Gastrocnemius medialis (tissue), 4 donors: ENCODE data around the gene ZDHHC14. TPM values are rescaled to one million over a fixed set of nuclear protein-coding genes. Genes with fewer than 3 reads are reported as not detected.

ENCODE experiments used
- ATAC-seq, 2 donors: fragments of 150-250 bp; one replicate each; pipeline ENCODE4 v1.9.1; 2016
- DNase-seq, 2 donors: peaks; one replicate each; pipeline ENCODE4 v3.0.0-alpha.2; 2019
- H3K27ac ChIP-seq, 4 donors: fragments of 200-600 bp; sonication (generic); 1 replicate in 1 of 4; 2 replicates in 3 of 4; pipeline ENCODE4 v1.5.1; 2016 to 2018; ENCODE audit warnings: mild to moderate bottlenecking in 2 of 4, moderate library complexity in 1 of 4
- H3K27me3 ChIP-seq, 3 donors: fragments of 200-600 bp; sonication (generic) in 2 of 3; 1 replicate in 1 of 3; 2 replicates in 2 of 3; pipeline versions ENCODE4 v1.5.1 to v1.6.0; 2016 to 2019; ENCODE audit warnings: mild to moderate bottlenecking in 1 of 3, moderate library complexity in 1 of 3
- H3K36me3 ChIP-seq, 2 donors: fragments of 200-600 bp; sonication (generic) in 1 of 2; one replicate each; pipeline ENCODE4 v1.5.1; 2017 to 2018
- H3K4me1 ChIP-seq, 2 donors: fragments of 200-600 bp; sonication (generic) in 1 of 2; one replicate each; pipeline ENCODE4 v1.5.1; 2016 to 2017; ENCODE audit warnings: mild to moderate bottlenecking in 2 of 2
- H3K4me3 ChIP-seq, 4 donors: fragments of 200-600 bp; sonication (generic) in 3 of 4; 1 replicate in 1 of 4; 2 replicates in 3 of 4; pipeline ENCODE4 v1.5.1; 2016 to 2019; ENCODE audit warnings: mild to moderate bottlenecking in 2 of 4
- H3K9me3 ChIP-seq, 3 donors: fragments of 200-600 bp; sonication (generic) in 2 of 3; 1 replicate in 1 of 3; 2 replicates in 2 of 3; pipeline ENCODE4 v1.5.1; 2016 to 2019
- POLR2A ChIP-seq, 2 donors: fragments of 450-650 bp; IDR thresholded peaks; one replicate each; pipeline ENCODE4 v1.6.1; 2017; ENCODE audit warnings: antibody characterized with exemption in 2 of 2, mild to moderate bottlenecking in 2 of 2, moderate library complexity in 2 of 2
- in situ Hi-C, 4 donors: fragments of 200-750 bp; cut with MboI; loops; one replicate each; pipeline versions ENCODE4 v1.15.0 to v1.8.0; 2017; ENCODE audit warnings: low sequenced_read_pairs in 4 of 4
- intact Hi-C: fragments of 100-400 bp; cut with DNase I; formaldehyde crosslinking; loops from one replicate; pipeline ENCODE4 v1.15.1; 2023; ENCODE audit warnings: low total_unique reads
- total RNA-seq, 4 donors: library from RNA; depleted of rRNA; stranded (reverse); fragments of >200 nt; gene quantifications; one replicate each; pipeline versions ENCODE4 v1.1.0 to v1.2.3, GENCODE V29; 2016
- TF ChIP-seq, protein P1 (sequence below), 5 experiments: fragments of 450-650 bp in 3 of 5; fragments of 200-600 bp in 2 of 5; sonication (generic) in 2 of 5; IDR thresholded peaks in 4 of 5; conservative IDR thresholded peaks in 1 of 5; 1 replicate in 4 of 5; 2 replicates in 1 of 5; pipeline ENCODE4 v1.5.1; 2016 to 2019; ENCODE audit warnings: antibody characterized with exemption in 5 of 5, mild to moderate bottlenecking in 3 of 5, moderate library complexity in 3 of 5

ZDHHC14 gene
- total RNA-seq, 4 donors from 2014 or later: 3.7 to 7.7 (median 5.9) TPM

DNA sequence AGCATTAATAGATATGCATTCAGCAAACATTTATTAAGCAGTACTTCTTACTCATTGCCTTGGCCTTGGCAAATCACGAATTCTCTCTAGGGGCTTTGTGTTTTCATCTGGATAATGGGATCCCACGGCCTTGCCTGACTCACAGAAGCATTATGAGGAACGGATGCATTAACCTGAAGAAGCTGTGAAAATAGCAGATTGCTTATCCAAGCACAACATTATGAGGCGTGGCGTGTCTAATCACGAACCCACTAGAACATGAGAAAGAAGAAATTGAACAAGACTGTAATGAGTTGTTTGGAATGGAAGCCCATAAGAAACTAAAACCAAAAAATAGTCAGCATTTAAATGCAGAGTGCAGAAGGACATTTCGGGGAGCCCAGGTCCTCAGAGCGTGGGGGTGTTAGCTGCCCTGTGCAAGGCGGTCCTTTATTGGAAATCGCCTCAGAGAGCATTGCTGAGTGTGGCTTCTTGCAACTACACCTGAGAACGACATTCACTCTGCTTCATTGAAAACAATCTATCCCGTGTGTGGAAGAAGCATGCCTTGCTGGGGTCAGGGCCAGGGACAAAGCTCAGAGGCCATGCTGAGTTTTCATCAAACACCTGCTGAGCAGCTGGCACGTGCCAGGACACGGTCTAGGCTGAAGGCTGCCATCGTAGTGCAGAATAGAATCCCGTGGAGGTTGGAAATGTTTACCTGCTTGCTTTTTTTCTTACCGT is 179.9 kb downstream of the ZDHHC14 start:
- Histone ChIP-seq H3K4me1 (peaks cover 9 to 26% of the 10 kb centered on the region in 2 donors), H3K4me3 (no peak overlapping the region), H3K27me3 (no peaks in the 10 kb centered on the region), H3K27ac (no peak overlapping the region), H3K9me3 (no peaks in the 10 kb centered on the region), H3K36me3 (no peaks in the 10 kb centered on the region)
- in situ Hi-C loops: no loop called here
- DNase-seq (no peak), ATAC-seq (peak; percentile 55 to 65)
- TF ChIP-seq, protein P1, sequence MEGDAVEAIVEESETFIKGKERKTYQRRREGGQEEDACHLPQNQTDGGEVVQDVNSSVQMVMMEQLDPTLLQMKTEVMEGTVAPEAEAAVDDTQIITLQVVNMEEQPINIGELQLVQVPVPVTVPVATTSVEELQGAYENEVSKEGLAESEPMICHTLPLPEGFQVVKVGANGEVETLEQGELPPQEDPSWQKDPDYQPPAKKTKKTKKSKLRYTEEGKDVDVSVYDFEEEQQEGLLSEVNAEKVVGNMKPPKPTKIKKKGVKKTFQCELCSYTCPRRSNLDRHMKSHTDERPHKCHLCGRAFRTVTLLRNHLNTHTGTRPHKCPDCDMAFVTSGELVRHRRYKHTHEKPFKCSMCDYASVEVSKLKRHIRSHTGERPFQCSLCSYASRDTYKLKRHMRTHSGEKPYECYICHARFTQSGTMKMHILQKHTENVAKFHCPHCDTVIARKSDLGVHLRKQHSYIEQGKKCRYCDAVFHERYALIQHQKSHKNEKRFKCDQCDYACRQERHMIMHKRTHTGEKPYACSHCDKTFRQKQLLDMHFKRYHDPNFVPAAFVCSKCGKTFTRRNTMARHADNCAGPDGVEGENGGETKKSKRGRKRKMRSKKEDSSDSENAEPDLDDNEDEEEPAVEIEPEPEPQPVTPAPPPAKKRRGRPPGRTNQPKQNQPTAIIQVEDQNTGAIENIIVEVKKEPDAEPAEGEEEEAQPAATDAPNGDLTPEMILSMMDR (IDR thresholded peaks at IDR 0.05 in 4 of 5, conservative IDR thresholded peaks at IDR 0.05 in 1 of 5): no peak
- no peak for TF ChIP-seq POLR2A (IDR thresholded peaks at IDR 0.05)
- intact Hi-C loops: no loop called here

DNA sequence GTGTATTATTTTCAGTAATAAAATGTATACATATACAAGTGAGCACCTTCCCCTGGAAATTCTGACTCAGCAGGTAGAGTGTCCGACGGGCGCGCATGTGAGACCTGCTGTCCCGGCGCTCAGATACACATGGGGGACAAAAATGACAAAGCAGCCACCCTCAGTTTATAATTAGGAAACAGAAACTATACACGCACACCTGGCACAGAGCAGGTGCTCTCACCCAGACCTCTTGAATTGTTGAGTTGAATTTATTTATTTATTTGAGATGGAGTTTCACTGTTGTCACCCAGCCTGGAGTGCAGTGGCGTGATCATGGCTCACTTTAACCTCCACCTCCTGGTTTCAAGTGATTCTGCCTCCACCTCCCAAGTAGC is 180.4 kb downstream of the ZDHHC14 start:
- TF ChIP-seq POLR2A (IDR thresholded peaks at IDR 0.05): no peak
- H3K27ac ChIP-seq: no peak overlapping the region
- no peak overlapping the region for H3K4me3 ChIP-seq
- in situ Hi-C loops: no loop called here
- no peaks in the 10 kb centered on the region for H3K27me3 ChIP-seq
- H3K36me3 ChIP-seq: no peaks in the 10 kb centered on the region
- H3K4me1 ChIP-seq: peaks cover 9 to 26% of the 10 kb centered on the region in 2 donors
- no peak for ATAC-seq
- no peaks in the 10 kb centered on the region for H3K9me3 ChIP-seq
- intact Hi-C loops: no loop called here
- DNase-seq: no peak

DNA sequence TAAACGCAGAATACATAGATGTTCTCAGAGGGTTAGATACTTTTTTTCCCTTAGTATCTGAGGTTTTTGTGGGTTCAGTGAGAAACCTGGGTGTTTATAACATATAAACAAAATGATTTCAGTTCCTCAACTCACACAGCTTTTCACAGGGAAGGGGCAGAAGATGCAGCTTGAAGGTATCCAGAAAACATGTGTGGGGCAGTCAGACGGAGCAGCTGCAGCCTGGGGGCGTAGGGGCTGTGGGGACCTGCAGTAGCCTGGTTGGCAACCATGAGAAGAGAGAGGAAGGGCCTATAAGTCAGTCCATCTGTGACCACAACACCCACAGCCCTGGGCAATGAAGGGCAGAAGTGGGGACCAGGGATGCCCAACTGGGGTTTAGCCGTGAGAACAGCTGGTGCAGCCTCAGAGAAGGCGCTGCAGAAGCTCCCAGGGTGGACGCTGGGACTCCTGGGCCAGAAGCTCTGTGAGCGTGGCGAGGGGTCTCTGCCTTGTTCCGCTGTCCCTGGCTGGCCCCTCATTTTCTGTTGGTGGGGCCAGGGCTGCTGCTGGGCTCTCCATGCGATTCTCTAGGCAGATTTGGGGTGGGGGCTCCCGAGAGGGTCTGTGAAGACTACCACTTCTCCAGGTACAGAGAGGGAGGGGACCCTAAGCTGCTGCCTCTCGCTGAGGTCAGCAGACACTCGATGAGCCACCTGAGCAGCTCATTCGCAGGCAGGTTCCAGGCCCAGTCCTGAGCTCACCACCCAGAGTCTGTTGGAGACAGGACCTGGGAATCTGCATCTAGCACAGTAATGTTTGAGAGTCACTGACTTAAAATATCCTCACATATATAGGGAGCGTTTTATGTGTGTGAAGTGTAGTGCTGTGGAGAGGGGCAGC is 181.2 kb downstream of the ZDHHC14 start:
- intact Hi-C loops: no loop called here
- Histone ChIP-seq H3K27me3 (no peaks in the 10 kb centered on the region), H3K4me3 (no peak overlapping the region), H3K36me3 (no peaks in the 10 kb centered on the region), H3K9me3 (no peaks in the 10 kb centered on the region), H3K27ac (no peak overlapping the region), H3K4me1 (peaks cover 9 to 20% of the 10 kb centered on the region in 2 donors)
- TF ChIP-seq POLR2A (IDR thresholded peaks at IDR 0.05): no peak
- TF ChIP-seq, protein P1 (IDR thresholded peaks at IDR 0.05 in 4 of 5, conservative IDR thresholded peaks at IDR 0.05 in 1 of 5): no peak
- no peak for ATAC-seq
- in situ Hi-C loops: no loop called here
- DNase-seq: no peak

DNA sequence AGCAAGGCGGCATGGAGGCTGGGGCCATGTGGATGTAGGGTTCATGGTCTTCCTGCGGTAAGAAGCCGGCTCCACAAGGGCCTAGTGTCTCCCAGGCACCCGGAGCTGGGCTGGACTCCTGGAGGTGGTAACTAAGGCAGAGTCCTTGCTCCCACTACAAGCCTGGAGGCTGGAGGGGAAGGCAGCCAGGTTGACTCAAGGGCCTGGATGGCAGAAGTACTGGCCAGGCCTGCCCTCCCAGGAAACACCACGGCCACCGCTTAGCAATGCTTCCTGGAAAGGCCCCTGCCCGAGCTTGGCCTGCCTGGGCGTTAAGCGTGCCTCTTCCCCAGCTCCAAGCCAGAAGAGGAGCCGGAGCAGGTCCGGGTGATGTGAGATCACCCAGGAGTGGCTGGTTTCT is 182.0 kb downstream of the ZDHHC14 start:
- H3K27me3 ChIP-seq: no peaks in the 10 kb centered on the region
- in situ Hi-C loops: no loop called here
- TF ChIP-seq POLR2A (IDR thresholded peaks at IDR 0.05): no peak
- TF ChIP-seq, protein P1 (IDR thresholded peaks at IDR 0.05 in 4 of 5, conservative IDR thresholded peaks at IDR 0.05 in 1 of 5): no peak
- intact Hi-C loops: no loop called here
- peaks cover 9 to 18% of the 10 kb centered on the region in 2 donors for H3K4me1 ChIP-seq
- ATAC-seq: no peak
- H3K36me3 ChIP-seq: no peaks in the 10 kb centered on the region
- no peak overlapping the region for H3K4me3 ChIP-seq
- no peaks in the 10 kb centered on the region for H3K9me3 ChIP-seq
- no peak for DNase-seq
- no peak overlapping the region for H3K27ac ChIP-seq

GRCh38 chr6:157563611-157564284 is 182.8 kb downstream of the ZDHHC14 start:
- H3K36me3 ChIP-seq: no peaks in the 10 kb centered on the region
- no peak overlapping the region for H3K27ac ChIP-seq
- ATAC-seq: no peak
- in situ Hi-C loops: no loop called here
- intact Hi-C loops: no loop called here
- H3K4me3 ChIP-seq: no peak overlapping the region
- TF ChIP-seq POLR2A (IDR thresholded peaks at IDR 0.05): no peak
- TF ChIP-seq, protein P1 (IDR thresholded peaks at IDR 0.05 in 4 of 5, conservative IDR thresholded peaks at IDR 0.05 in 1 of 5): no peak
- no peaks in the 10 kb centered on the region for H3K9me3 ChIP-seq
- no peaks in the 10 kb centered on the region for H3K27me3 ChIP-seq
- no peak for DNase-seq
- peaks cover 8 to 18% of the 10 kb centered on the region in 2 donors for H3K4me1 ChIP-seq
